ENCODE data around the gene ALPI.
A peak's percentile ranks its signal among the peaks of the same experiment; 100 is the strongest.

Gene ALPI

DNA sequence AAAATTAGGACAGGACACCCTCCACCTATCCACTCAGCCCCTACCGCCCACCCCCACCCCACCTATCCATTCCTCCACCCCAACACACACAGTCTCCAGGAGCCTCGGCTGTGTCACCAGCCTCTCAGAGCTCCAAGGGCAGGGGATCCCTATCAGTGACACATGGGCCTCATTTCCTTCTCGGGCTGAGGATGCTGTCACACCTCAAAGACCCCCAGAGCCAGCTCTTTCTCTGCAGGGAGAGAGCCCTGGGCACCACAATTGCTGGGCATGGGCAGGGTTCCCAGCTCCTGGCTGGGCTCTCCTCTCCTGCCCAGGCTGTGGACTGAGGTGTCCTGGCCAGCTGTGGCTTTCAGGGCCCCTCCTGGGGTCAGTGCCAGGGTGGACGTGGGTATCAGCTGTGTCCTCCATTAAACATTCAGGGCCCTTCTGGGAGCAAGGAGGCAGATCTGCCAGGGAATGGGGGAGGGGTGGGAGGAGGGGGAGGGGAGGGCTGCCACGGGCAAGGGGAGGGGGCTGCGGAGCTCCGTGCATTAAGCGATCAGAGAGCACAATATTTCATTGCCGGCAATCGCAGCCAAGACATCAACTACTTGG lies 45.9 kb downstream of the ALPI start:
- Histone ChIP-seq H3K4me1 (ENCODE audit: control insufficient read depth, insufficient read depth, low read length, poor library complexity, severe bottlenecking) (peaks cover 4% of the 10 kb centered on the region), H3K27ac (ENCODE audit: insufficient read depth, low read length, poor library complexity, severe bottlenecking) (no peak overlapping the region), H3K36me3 (ENCODE audit: control insufficient read depth, insufficient read depth, low read length) (no peaks in the 10 kb centered on the region), H3K4me3 (ENCODE audit: insufficient read depth, low read depth, low read length, poor library complexity, severe bottlenecking) (no peak overlapping the region), H3K9me3 (ENCODE audit: control insufficient read depth, low read length) (no peaks in the 10 kb centered on the region), H3K27me3 (replicated peaks; ENCODE audit: control insufficient read depth, insufficient read depth, low read length, poor library complexity, severe bottlenecking) (peaks cover 15% of the 10 kb centered on the region)
- no peak for DNase-seq

DNA sequence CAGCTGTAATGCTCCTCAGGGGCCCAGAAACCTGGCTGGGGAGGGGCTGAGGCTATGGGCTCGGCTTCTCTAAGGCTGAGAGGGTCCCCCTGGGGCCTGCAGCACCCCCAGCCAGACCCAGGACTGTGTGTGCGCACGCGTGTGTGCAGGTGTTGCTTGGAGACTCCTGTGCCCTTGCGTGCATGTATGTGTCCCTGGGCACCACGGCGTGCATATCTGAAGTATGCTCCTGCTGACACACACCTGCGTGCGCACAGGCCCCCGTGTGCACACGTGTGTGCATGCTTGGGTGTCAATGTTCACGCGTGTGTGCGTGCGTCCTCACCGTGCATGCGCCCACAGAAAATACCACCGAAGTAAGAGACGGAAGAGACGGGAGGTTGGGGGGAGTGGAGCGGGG lies 46.6 kb downstream of the ALPI start:
- Histone ChIP-seq H3K36me3 (ENCODE audit: control insufficient read depth, insufficient read depth, low read length) (no peaks in the 10 kb centered on the region), H3K27me3 (replicated peaks; ENCODE audit: control insufficient read depth, insufficient read depth, low read length, poor library complexity, severe bottlenecking) (peaks cover 15% of the 10 kb centered on the region), H3K9me3 (ENCODE audit: control insufficient read depth, low read length) (no peaks in the 10 kb centered on the region), H3K4me1 (ENCODE audit: control insufficient read depth, insufficient read depth, low read length, poor library complexity, severe bottlenecking) (peaks cover 4% of the 10 kb centered on the region), H3K27ac (ENCODE audit: insufficient read depth, low read length, poor library complexity, severe bottlenecking) (no peak overlapping the region), H3K4me3 (ENCODE audit: insufficient read depth, low read depth, low read length, poor library complexity, severe bottlenecking) (no peak overlapping the region)
- peak in 1 of 3 donors; percentile 22 for DNase-seq

DNA sequence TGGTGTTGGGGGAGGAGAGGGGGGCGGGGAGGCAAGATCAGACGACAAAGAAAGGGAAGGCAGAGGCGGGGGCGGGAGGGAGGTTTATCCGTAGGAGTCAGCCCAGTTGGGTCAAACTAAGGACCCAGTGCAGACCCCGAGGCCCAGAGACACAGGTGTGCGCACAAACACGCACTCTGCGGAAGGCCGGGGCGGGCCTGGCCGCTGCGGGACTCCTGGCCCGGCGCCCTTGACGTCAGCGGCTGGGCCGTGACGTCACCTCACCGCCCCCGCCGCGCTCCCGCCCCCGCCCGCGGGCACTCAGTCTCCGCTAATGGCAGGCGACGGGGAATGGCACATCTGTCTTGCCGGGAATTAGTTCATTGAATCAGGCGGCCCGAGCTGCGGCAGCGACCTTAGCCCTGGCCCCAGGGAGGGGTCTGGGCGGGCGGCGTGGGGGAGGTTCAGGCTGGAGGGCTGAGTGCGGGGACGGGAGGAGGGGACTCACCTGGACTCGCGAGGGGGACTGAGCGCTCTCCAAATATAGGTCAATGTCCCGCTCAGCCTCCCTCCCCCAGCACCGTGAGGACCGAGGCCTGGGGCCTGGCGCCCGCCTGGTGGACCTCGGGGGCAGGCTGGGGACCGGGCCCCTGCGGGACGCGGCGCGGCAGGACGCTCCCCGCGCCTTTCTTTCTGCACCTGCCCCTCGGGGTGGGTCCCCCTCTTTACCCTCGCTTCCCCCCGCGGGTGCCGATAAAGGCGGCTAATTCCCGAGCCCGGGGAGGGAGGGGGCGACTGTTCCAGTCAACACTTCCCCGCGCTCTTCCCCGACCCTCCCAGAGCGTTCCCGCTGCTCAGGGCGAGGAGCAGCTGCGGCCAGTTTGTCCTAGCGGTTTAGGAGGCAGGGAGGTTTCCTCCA lies 47.2 kb downstream of the ALPI start:
- H3K4me1 ChIP-seq (ENCODE audit: control insufficient read depth, insufficient read depth, low read length, poor library complexity, severe bottlenecking) = peaks cover 4% of the 10 kb centered on the region
- no peaks in the 10 kb centered on the region for H3K9me3 ChIP-seq (ENCODE audit: control insufficient read depth, low read length)
- H3K27me3 ChIP-seq (replicated peaks; ENCODE audit: control insufficient read depth, insufficient read depth, low read length, poor library complexity, severe bottlenecking) = peaks cover 15% of the 10 kb centered on the region
- peak overlapping the region; percentile 29 for H3K4me3 ChIP-seq (ENCODE audit: insufficient read depth, low read depth, low read length, poor library complexity, severe bottlenecking)
- H3K36me3 ChIP-seq (ENCODE audit: control insufficient read depth, insufficient read depth, low read length) = no peaks in the 10 kb centered on the region
- DNase-seq = peak; percentile 6 to 40 (median 18)
- H3K27ac ChIP-seq (ENCODE audit: insufficient read depth, low read length, poor library complexity, severe bottlenecking) = no peak overlapping the region

DNA sequence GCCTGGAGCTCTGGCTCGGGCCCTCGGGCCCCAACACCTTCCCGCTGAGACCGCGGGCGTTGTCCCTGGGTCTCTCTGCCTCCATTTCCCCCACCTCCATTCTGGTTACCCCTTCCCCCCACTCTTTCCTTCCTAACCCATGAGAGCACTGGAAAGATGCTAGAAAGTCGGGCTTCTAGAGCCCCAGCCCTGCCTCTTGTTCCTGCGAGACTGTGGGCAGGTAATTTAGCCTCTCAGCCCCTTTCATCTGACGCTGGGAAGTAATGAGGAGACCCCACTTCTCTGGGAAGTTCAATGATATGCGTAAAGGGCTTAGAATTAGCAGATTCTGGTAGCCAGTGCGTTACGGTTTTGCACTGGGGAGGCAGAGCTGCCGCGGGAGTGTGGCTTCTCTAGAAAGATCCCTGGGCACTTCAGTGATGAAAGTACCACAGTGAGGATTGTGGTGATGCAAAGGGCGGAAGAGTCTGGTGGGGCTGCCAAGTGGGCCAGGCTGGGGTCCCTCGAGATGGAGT lies 47.9 kb downstream of the ALPI start:
- H3K4me1 ChIP-seq (ENCODE audit: control insufficient read depth, insufficient read depth, low read length, poor library complexity, severe bottlenecking) = peaks cover 4% of the 10 kb centered on the region
- H3K4me3 ChIP-seq (ENCODE audit: insufficient read depth, low read depth, low read length, poor library complexity, severe bottlenecking) = no peak overlapping the region
- H3K36me3 ChIP-seq (ENCODE audit: control insufficient read depth, insufficient read depth, low read length) = no peaks in the 10 kb centered on the region
- no peaks in the 10 kb centered on the region for H3K9me3 ChIP-seq (ENCODE audit: control insufficient read depth, low read length)
- no peak for DNase-seq
- H3K27ac ChIP-seq (ENCODE audit: insufficient read depth, low read length, poor library complexity, severe bottlenecking) = no peak overlapping the region
- H3K27me3 ChIP-seq (replicated peaks; ENCODE audit: control insufficient read depth, insufficient read depth, low read length, poor library complexity, severe bottlenecking) = peaks cover 15% of the 10 kb centered on the region

DNA sequence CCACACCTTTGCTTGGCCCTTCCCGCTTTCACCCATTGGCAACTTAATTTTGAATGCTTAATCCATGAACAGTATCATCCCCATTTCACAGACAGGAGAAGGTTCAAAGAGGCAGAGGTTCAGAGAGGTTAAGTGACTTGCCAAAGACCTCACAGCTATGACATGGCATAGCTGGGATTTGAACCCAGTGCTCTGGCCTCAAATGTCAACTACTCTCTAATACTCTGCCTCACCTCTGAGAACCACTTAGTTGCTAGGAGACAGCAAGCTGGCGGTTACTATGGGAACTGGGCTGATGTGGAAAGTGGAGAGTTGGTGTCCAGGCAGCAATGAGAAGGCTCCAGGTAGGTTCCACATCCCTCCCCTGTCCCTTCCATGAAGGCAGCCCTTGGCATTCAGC lies 48.5 kb downstream of the ALPI start:
- no peak overlapping the region for H3K27ac ChIP-seq (ENCODE audit: insufficient read depth, low read length, poor library complexity, severe bottlenecking)
- no peaks in the 10 kb centered on the region for H3K36me3 ChIP-seq (ENCODE audit: control insufficient read depth, insufficient read depth, low read length)
- H3K4me3 ChIP-seq (ENCODE audit: insufficient read depth, low read depth, low read length, poor library complexity, severe bottlenecking) = no peak overlapping the region
- DNase-seq = no peak
- no peaks in the 10 kb centered on the region for H3K9me3 ChIP-seq (ENCODE audit: control insufficient read depth, low read length)
- H3K27me3 ChIP-seq (replicated peaks; ENCODE audit: control insufficient read depth, insufficient read depth, low read length, poor library complexity, severe bottlenecking) = peaks cover 15% of the 10 kb centered on the region
- H3K4me1 ChIP-seq (ENCODE audit: control insufficient read depth, insufficient read depth, low read length, poor library complexity, severe bottlenecking) = peaks cover 4% of the 10 kb centered on the region

DNA sequence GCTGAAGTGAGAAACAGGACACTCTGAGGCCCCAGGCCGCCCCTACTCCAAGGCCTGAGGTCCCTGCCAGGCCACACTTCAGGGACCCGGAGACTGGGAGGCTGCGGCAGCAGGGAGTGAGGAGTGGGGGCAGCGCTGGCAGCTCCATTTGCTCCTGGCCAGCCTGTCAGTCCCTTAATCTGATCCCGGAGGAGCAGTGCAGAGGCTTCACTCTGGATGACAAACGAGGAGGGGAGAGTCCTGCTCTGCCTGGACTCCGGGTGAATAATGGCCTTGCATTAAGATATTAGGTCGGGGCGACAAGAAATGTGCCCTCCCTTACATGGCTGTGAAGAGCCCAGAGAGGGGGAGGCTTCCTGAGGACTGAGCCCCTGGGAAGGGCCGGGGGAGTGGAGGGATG lies 49.9 kb downstream of the ALPI start:
- Histone ChIP-seq H3K4me3 (ENCODE audit: insufficient read depth, low read depth, low read length, poor library complexity, severe bottlenecking) (no peak overlapping the region), H3K9me3 (ENCODE audit: control insufficient read depth, low read length) (no peaks in the 10 kb centered on the region), H3K27ac (ENCODE audit: insufficient read depth, low read length, poor library complexity, severe bottlenecking) (no peak overlapping the region), H3K27me3 (replicated peaks; ENCODE audit: control insufficient read depth, insufficient read depth, low read length, poor library complexity, severe bottlenecking) (peaks cover 15% of the 10 kb centered on the region), H3K4me1 (ENCODE audit: control insufficient read depth, insufficient read depth, low read length, poor library complexity, severe bottlenecking) (peaks cover 4% of the 10 kb centered on the region), H3K36me3 (ENCODE audit: control insufficient read depth, insufficient read depth, low read length) (no peaks in the 10 kb centered on the region)
- DNase-seq = no peak

DNA sequence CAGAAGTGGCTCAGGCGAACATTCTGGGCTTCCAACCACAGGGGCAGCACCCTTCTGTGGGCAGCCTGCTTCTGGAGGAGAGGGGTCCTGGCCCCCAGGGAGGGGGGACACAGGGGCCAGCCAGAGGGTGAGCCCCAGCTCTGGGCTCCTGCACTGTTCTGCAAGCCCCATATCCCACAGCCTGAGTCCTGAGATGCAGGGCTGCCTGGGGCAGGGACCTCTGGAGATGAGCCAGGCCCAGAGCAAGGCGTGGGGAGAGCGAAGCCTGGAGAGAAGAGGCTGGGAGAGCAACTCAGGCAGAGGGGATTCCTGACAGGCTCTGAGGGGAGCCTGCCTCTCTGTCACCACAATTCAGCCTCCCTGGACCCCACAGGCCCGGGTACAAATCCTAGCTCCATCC lies 50.8 kb downstream of the ALPI start:
- Histone ChIP-seq H3K9me3 (ENCODE audit: control insufficient read depth, low read length) (no peaks in the 10 kb centered on the region), H3K27ac (ENCODE audit: insufficient read depth, low read length, poor library complexity, severe bottlenecking) (no peak overlapping the region), H3K4me3 (ENCODE audit: insufficient read depth, low read depth, low read length, poor library complexity, severe bottlenecking) (no peak overlapping the region), H3K36me3 (ENCODE audit: control insufficient read depth, insufficient read depth, low read length) (no peaks in the 10 kb centered on the region), H3K27me3 (replicated peaks; ENCODE audit: control insufficient read depth, insufficient read depth, low read length, poor library complexity, severe bottlenecking) (peaks cover 13% of the 10 kb centered on the region), H3K4me1 (ENCODE audit: control insufficient read depth, insufficient read depth, low read length, poor library complexity, severe bottlenecking) (peaks cover 4% of the 10 kb centered on the region)
- DNase-seq = no peak

DNA sequence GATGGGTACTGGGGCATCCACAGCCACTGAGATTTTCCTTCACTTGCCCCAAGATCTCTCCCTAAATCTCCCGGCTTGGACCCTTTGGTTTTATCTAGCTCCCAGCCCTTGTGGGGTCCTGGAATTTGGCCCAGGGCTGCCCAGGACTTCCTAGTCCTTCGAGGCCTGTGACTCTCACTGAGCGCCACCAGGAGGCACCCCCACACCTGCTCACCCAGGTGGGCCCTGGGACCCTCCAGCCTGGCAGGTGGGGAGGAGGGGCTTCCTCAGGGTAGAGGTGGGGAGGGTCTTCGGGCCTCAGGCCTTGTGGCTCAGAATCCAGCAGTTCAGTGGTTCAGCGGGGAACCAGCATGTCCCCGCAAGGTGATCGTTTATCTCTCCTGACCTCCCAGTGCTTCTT lies 52.3 kb downstream of the ALPI start:
- H3K4me1 ChIP-seq (ENCODE audit: control insufficient read depth, insufficient read depth, low read length, poor library complexity, severe bottlenecking) = no peaks in the 10 kb centered on the region
- H3K27me3 ChIP-seq (replicated peaks; ENCODE audit: control insufficient read depth, insufficient read depth, low read length, poor library complexity, severe bottlenecking) = peaks cover 6% of the 10 kb centered on the region
- no peak overlapping the region for H3K4me3 ChIP-seq (ENCODE audit: insufficient read depth, low read depth, low read length, poor library complexity, severe bottlenecking)

More for the DNA sequence above, 52.3 kb downstream of the ALPI start:
- no peaks in the 10 kb centered on the region for H3K9me3 ChIP-seq (ENCODE audit: control insufficient read depth, low read length)
- H3K27ac ChIP-seq (ENCODE audit: insufficient read depth, low read length, poor library complexity, severe bottlenecking) = no peak overlapping the region
- no peak for DNase-seq
- H3K36me3 ChIP-seq (ENCODE audit: control insufficient read depth, insufficient read depth, low read length) = no peaks in the 10 kb centered on the region

Measured in effector memory CD4-positive, alpha-beta T cell (primary cell).